ENCODE results near the gene VDAC2.
"Not testable (repeated sequence)": the region's sequence is repeated elsewhere in the genome, so short reads cannot be mapped to it uniquely, and the experiment has no call there.

VDAC2 gene

GRCh38 chr10:75210282-75211006, at the start of gene VDAC2:
VDAC2 (plus strand) TSS chr10:75210796; CDS start chr10:75211159, 363 bp downstream.
- peaks cover 11% of the 10 kb centered on the region for H3K36me3 Mint-ChIP-seq
- peak within 1 kb of the TSS; percentile 99 for H3K4me3 Mint-ChIP-seq
- H3K27me3 Mint-ChIP-seq: no peaks in the 10 kb centered on the region
- no peaks in the 10 kb centered on the region for H3K9me3 Mint-ChIP-seq (ENCODE audit: low read depth)
- peak within 1 kb of the TSS; percentile 100 for H3K27ac Mint-ChIP-seq
- H3K4me1 Mint-ChIP-seq (ENCODE audit: low read depth): peaks cover 31% of the 10 kb centered on the region

GRCh38 chr10:75165684-75166622, 44.6 kb upstream of the VDAC2 start:
- peak overlapping the region; percentile 71 for H3K4me3 Mint-ChIP-seq
- peaks cover 53% of the 10 kb centered on the region for H3K4me1 Mint-ChIP-seq (ENCODE audit: low read depth)
- no peaks in the 10 kb centered on the region for H3K9me3 Mint-ChIP-seq (ENCODE audit: low read depth)
- peak overlapping the region; percentile 96 for H3K27ac Mint-ChIP-seq
- peaks cover 3% of the 10 kb centered on the region for H3K36me3 Mint-ChIP-seq
- H3K27me3 Mint-ChIP-seq: no peaks in the 10 kb centered on the region

GRCh38 chr10:75166623-75166972, 44.0 kb upstream of the VDAC2 start:
- Mint-ChIP-seq H3K27ac (peak overlapping the region; percentile 96), H3K9me3 (ENCODE audit: low read depth) (no peaks in the 10 kb centered on the region), H3K4me1 (ENCODE audit: low read depth) (peaks cover 51% of the 10 kb centered on the region), H3K27me3 (no peaks in the 10 kb centered on the region), H3K36me3 (peaks cover 3% of the 10 kb centered on the region), H3K4me3 (peak overlapping the region; percentile 71)

GRCh38 chr10:75168275-75168674, 42.3 kb upstream of the VDAC2 start:
- Mint-ChIP-seq H3K9me3 (ENCODE audit: low read depth) (no peaks in the 10 kb centered on the region), H3K27ac (peak overlapping the region; percentile 83), H3K27me3 (no peaks in the 10 kb centered on the region), H3K4me1 (ENCODE audit: low read depth) (peaks cover 48% of the 10 kb centered on the region), H3K4me3 (peak overlapping the region; percentile 54), H3K36me3 (peaks cover 3% of the 10 kb centered on the region)

- Mint-ChIP-seq H3K4me1 (ENCODE audit: low read depth) (peaks cover 41% of the 10 kb centered on the region), H3K9me3 (ENCODE audit: low read depth) (no peaks in the 10 kb centered on the region), H3K36me3 (peaks cover 3% of the 10 kb centered on the region), H3K27me3 (no peaks in the 10 kb centered on the region), H3K27ac (peak overlapping the region; percentile 54), H3K4me3 (no peak overlapping the region)
Observed at GRCh38 chr10:75170215-75170614, 40.4 kb upstream of the VDAC2 start.

- H3K4me3 Mint-ChIP-seq: no peak overlapping the region
- H3K9me3 Mint-ChIP-seq (ENCODE audit: low read depth): no peaks in the 10 kb centered on the region
- H3K36me3 Mint-ChIP-seq: peaks cover 13% of the 10 kb centered on the region
- peaks cover 12% of the 10 kb centered on the region for H3K4me1 Mint-ChIP-seq (ENCODE audit: low read depth)
- H3K27me3 Mint-ChIP-seq: no peaks in the 10 kb centered on the region
- H3K27ac Mint-ChIP-seq: peak overlapping the region; percentile 10
Observed at GRCh38 chr10:75175046-75175445, 35.5 kb upstream of the VDAC2 start.

GRCh38 chr10:75176046-75176445, 34.5 kb upstream of the VDAC2 start:
- Mint-ChIP-seq H3K4me3 (no peak overlapping the region), H3K27me3 (no peaks in the 10 kb centered on the region), H3K27ac (no peak overlapping the region), H3K36me3 (peaks cover 13% of the 10 kb centered on the region), H3K9me3 (ENCODE audit: low read depth) (no peaks in the 10 kb centered on the region), H3K4me1 (ENCODE audit: low read depth) (peaks cover 13% of the 10 kb centered on the region)

- Mint-ChIP-seq H3K4me1 (ENCODE audit: low read depth) (peaks cover 20% of the 10 kb centered on the region), H3K27ac (no peak overlapping the region), H3K27me3 (no peaks in the 10 kb centered on the region), H3K9me3 (ENCODE audit: low read depth) (no peaks in the 10 kb centered on the region), H3K4me3 (no peak overlapping the region), H3K36me3 (peaks cover 13% of the 10 kb centered on the region)
Observed at GRCh38 chr10:75176736-75177135, 33.9 kb upstream of the VDAC2 start.

GRCh38 chr10:75179657-75180177, 30.9 kb upstream of the VDAC2 start:
- Mint-ChIP-seq H3K4me1 (ENCODE audit: low read depth) (peaks cover 19% of the 10 kb centered on the region), H3K27ac (no peak overlapping the region), H3K36me3 (peaks cover 15% of the 10 kb centered on the region), H3K9me3 (ENCODE audit: low read depth) (no peaks in the 10 kb centered on the region), H3K4me3 (no peak overlapping the region), H3K27me3 (no peaks in the 10 kb centered on the region)

- no peaks in the 10 kb centered on the region for H3K9me3 Mint-ChIP-seq (ENCODE audit: low read depth)
- peak overlapping the region; percentile 28 for H3K27ac Mint-ChIP-seq
- no peak overlapping the region for H3K4me3 Mint-ChIP-seq
- no peaks in the 10 kb centered on the region for H3K27me3 Mint-ChIP-seq
- H3K4me1 Mint-ChIP-seq (ENCODE audit: low read depth): peaks cover 16% of the 10 kb centered on the region
- peaks cover 15% of the 10 kb centered on the region for H3K36me3 Mint-ChIP-seq
Observed at GRCh38 chr10:75180592-75180991, 30.0 kb upstream of the VDAC2 start.

- H3K4me1 Mint-ChIP-seq (ENCODE audit: low read depth): peaks cover 16% of the 10 kb centered on the region
- no peaks in the 10 kb centered on the region for H3K9me3 Mint-ChIP-seq (ENCODE audit: low read depth)
- no peak overlapping the region for H3K4me3 Mint-ChIP-seq
- H3K36me3 Mint-ChIP-seq: peaks cover 14% of the 10 kb centered on the region
- no peaks in the 10 kb centered on the region for H3K27me3 Mint-ChIP-seq
- peak overlapping the region; percentile 64 for H3K27ac Mint-ChIP-seq
Observed at GRCh38 chr10:75181073-75181472, 29.5 kb upstream of the VDAC2 start.

- H3K27ac Mint-ChIP-seq: peak overlapping the region; percentile 79
- no peaks in the 10 kb centered on the region for H3K9me3 Mint-ChIP-seq (ENCODE audit: low read depth)
- H3K4me3 Mint-ChIP-seq: no peak overlapping the region
Observed at GRCh38 chr10:75186310-75186709, 24.3 kb upstream of the VDAC2 start.

GRCh38 chr10:75187961-75188426, 22.6 kb upstream of the VDAC2 start:
- H3K36me3 Mint-ChIP-seq: peaks cover 2% of the 10 kb centered on the region
- H3K4me1 Mint-ChIP-seq (ENCODE audit: low read depth): peaks cover 9% of the 10 kb centered on the region
- no peak overlapping the region for H3K4me3 Mint-ChIP-seq
- peak overlapping the region; percentile 34 for H3K27ac Mint-ChIP-seq
- H3K27me3 Mint-ChIP-seq: no peaks in the 10 kb centered on the region
- no peaks in the 10 kb centered on the region for H3K9me3 Mint-ChIP-seq (ENCODE audit: low read depth)

More at GRCh38 chr10:75186310-75186709, 24.3 kb upstream of the VDAC2 start:
- H3K4me1 Mint-ChIP-seq (ENCODE audit: low read depth): peaks cover 13% of the 10 kb centered on the region
- H3K36me3 Mint-ChIP-seq: peaks cover 2% of the 10 kb centered on the region
- no peaks in the 10 kb centered on the region for H3K27me3 Mint-ChIP-seq

- not testable (repeated sequence) for H3K4me1 Mint-ChIP-seq (ENCODE audit: low read depth)
Observed at GRCh38 chr10:75188522-75188921, 22.1 kb upstream of the VDAC2 start.

More at GRCh38 chr10:75188522-75188921, 22.1 kb upstream of the VDAC2 start:
- H3K36me3 Mint-ChIP-seq; H3K27me3 Mint-ChIP-seq; H3K4me3 Mint-ChIP-seq; H3K9me3 Mint-ChIP-seq (ENCODE audit: low read depth); H3K27ac Mint-ChIP-seq: not testable (repeated sequence)
